Activated CD4-positive, alpha-beta T cell treated with anti-CD3 and anti-CD28 coated beads for 4 hours (primary cell): ENCODE data around the gene ABCC4.

Source experiments
- DNase-seq, 2 donors: peaks; one replicate each; pipeline ENCODE4 v3.0.0-alpha.2; 2020

Gene ABCC4

GRCh38 chr13:95153647-95154412 lies 147.4 kb downstream of the ABCC4 start:
- DNase-seq: no peak

GRCh38 chr13:95151942-95152587 lies 149.2 kb downstream of the ABCC4 start:
- no peak for DNase-seq

- no peak for DNase-seq
Observed at GRCh38 chr13:95150555-95150954, 150.7 kb downstream of the ABCC4 start.

- no peak for DNase-seq
Observed at GRCh38 chr13:95146486-95146885, 154.8 kb downstream of the ABCC4 start.

GRCh38 chr13:95145587-95145986 lies 155.7 kb downstream of the ABCC4 start:
- no peak for DNase-seq

- DNase-seq: no peak
Observed at GRCh38 chr13:95140502-95140901, 160.7 kb downstream of the ABCC4 start.

- DNase-seq: no peak
Observed at GRCh38 chr13:95138876-95139585, 162.2 kb downstream of the ABCC4 start.

GRCh38 chr13:95137096-95137495 lies 164.2 kb downstream of the ABCC4 start:
- DNase-seq: no peak

GRCh38 chr13:95136638-95137037 lies 164.6 kb downstream of the ABCC4 start:
- DNase-seq: no peak

GRCh38 chr13:95133498-95133897 lies 167.8 kb downstream of the ABCC4 start:
- DNase-seq: no peak

GRCh38 chr13:95129004-95129403 lies 172.2 kb downstream of the ABCC4 start:
- no peak for DNase-seq

- DNase-seq: no peak
Observed at GRCh38 chr13:95128045-95128643, 173.1 kb downstream of the ABCC4 start.

- DNase-seq: no peak
Observed at GRCh38 chr13:95124959-95125358, 176.3 kb downstream of the ABCC4 start.

- DNase-seq: no peak
Observed at GRCh38 chr13:95123726-95124125, 177.5 kb downstream of the ABCC4 start.

GRCh38 chr13:95122063-95122462 lies 179.2 kb downstream of the ABCC4 start:
- DNase-seq: no peak

- DNase-seq: no peak
Observed at GRCh38 chr13:95121516-95121915, 179.7 kb downstream of the ABCC4 start.

GRCh38 chr13:95120650-95121049 lies 180.6 kb downstream of the ABCC4 start:
- DNase-seq: no peak

GRCh38 chr13:95118541-95119324 lies 182.5 kb downstream of the ABCC4 start:
- no peak for DNase-seq

GRCh38 chr13:95117092-95117491 lies 184.2 kb downstream of the ABCC4 start:
- DNase-seq: no peak

GRCh38 chr13:95115525-95115924 lies 185.7 kb downstream of the ABCC4 start:
- no peak for DNase-seq

GRCh38 chr13:95113601-95114000 lies 187.7 kb downstream of the ABCC4 start:
- no peak for DNase-seq

- no peak for DNase-seq
Observed at GRCh38 chr13:95112883-95113282, 188.4 kb downstream of the ABCC4 start.

GRCh38 chr13:95111608-95112007 lies 189.6 kb downstream of the ABCC4 start:
- DNase-seq: no peak
